DLD1 (cell line): Measurements from ENCODE around the gene HTT.

Source experiments
- in situ Hi-C: cut with HindIII; loops from 2 replicates; pipeline ENCODE4 v1.10.0; 2017; ENCODE audit warnings: low sequenced_read_pairs

Gene HTT

GRCh38 chr4:3243136-3243780 is 168.8 kb downstream of the HTT start:
- in situ Hi-C loops: loop anchor here (25.0 kb wide), 1 partner anchor 119 kb away; no protein-coding TSS in a partner anchor

DNA sequence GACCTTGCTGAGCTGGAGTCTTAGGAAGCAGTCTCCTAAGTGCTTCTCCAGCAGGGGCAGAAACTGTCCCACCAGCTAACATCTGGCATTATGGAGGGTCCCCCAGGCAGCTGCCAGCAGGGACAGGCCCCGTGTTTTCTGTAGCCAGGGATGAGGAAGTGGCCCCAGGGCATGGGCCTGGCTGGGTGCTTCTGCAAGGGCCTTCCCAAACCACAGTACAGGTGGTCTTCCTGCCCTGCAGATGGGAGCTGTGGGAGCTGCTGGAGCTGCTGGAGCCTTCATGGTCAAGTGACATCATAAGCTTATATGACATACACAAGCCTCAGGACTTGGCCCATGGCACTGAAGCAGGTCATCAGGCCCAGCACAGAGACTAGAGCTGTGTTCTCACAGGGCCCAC is 169.5 kb downstream of the HTT start:
- in situ Hi-C loops: loop anchor here (25.0 kb wide), 1 partner anchor 118 kb away; no protein-coding TSS in a partner anchor

DNA sequence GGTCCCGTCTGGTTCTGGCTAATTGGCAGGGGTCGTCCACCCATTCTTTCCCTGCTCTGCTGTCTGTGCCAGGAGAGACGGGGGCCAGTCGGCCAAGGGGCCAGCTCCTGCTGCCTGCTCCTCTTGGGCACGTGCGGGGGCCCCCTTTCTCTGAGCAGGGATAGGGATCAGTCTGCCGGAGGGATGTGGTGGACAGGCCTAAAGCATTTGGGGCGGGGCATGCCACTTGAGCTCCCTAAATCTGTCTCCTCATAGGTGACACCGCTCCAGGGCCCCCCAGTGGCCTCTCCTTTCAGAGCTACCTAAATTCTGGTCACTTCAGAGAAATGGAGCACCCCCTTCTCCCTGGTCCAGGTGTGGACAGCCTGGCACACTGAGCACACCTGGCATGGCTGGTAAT is 170.3 kb downstream of the HTT start:
- in situ Hi-C loops: loop anchor here (25.0 kb wide), 1 partner anchor 118 kb away; no protein-coding TSS in a partner anchor

DNA sequence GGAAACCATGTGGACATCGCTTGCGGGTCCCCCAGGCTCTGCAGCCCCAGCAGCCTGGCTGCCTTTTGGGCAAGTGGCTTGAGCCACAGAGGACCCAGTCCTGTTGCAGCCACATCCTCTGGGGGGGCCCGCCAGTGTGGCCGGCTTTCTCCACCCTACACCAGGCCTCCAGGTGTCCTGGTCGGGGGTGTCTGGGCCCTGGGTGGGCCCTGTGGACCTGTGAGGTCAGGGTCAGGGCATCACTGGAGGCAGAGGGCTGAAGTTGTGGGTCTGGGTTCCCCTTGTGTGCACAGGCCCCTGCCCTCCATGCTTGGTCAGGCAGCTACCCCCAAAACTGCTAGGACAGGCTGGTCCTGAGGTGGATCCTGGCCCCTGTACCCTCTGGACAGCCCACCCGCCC is 171.2 kb downstream of the HTT start:
- in situ Hi-C loops: loop anchor here (25.0 kb wide), 1 partner anchor 117 kb away; no protein-coding TSS in a partner anchor

DNA sequence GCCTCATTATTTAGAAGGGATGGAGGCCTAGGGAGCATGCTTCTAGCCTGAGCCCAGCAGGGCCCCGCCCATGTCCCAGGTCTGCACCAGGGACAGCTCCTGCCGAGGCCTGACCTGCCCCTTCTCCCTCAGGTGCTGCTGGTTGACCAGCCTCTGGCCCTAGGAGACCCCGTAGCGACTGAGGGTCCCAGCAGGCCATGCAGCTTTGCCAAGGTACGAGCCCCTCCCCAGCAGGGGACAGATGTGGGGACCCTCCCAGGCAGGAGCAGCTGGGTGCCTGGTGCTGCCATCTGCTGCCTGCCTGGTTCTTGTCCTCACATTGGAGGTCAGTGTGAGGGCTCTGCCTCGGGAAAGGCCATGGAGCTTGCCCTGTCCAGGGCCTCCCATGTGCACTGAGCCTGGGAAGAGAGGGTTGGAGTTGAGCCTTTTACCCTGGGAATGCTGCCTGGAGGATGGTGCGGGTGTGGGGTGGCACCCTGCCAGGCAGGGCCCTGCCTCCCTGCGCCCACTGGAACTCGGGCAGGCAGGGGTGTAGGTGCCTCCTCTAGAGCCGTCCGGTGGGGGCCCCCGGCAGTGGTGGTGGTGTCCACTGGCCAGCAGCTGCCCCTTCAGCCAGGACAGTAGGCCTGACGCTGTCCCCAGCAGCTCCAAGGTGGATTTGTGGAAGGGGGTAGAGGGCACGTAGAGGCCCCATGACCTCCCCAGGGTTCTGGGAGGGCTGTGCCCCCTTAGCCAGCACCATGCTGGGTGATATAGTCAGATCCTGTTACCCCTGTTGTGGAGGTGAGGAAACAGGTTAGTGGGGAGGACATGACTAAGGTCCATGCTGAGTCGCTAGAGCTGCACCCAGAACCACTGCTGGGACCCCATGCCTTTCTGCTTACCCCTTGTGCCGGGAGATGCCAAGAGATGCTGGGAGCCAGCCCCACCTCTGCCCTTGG is 172.2 kb downstream of the HTT start:
- in situ Hi-C loops: loop anchor here (25.0 kb wide), 1 partner anchor 116 kb away; no protein-coding TSS in a partner anchor

DNA sequence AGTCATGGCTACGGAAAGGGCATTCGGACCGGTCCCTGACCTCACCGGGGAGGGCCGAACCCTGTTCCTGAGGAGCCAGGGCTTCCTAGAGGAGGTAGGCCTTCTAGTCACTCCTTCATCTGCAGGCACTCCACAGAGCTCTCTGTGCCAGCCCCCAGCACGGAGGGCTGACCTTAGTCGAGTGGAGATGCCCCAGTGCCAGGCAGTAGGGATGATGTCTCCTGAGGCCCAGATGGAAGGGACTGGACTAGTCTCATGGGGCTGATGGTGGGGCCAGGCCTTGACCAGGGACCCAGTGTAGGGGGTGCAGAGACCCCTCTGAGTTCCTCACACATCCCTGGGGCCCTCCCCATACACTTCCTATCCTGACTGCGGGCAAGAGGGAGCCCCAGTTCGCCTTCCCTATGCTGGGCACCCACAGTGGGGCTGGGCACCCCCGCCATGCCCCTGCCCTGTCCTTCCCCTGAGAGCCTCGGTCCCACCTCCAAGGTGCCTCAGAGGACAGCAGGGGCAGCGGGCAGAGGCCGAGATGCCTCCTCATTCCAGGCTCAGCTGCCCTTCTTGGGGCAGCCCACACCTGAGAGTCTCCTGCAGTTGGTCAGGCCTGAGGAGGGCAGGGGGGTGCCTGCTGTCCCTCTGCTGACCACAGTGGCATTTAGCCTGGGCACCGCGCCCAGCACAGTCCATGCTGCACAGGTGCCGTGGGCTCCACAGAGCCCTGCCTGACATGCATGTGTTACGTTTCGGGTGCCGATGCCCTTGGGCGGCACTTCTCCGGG is 173.1 kb downstream of the HTT start:
- in situ Hi-C loops: loop anchor here (25.0 kb wide), 1 partner anchor 115 kb away; no protein-coding TSS in a partner anchor

- in situ Hi-C loops: loop anchor here (25.0 kb wide), 1 partner anchor 114 kb away; no protein-coding TSS in a partner anchor
These were observed 173.6 kb downstream of the HTT start for GRCh38 chr4:3248178-3248480.

GRCh38 chr4:3248811-3249661 is 174.6 kb downstream of the HTT start, which contains the start of gene MSANTD1:
TSS of gene MSANTD1 (plus strand) at chr4:3249159. CDS start at chr4:3249223, 64 bp downstream.
- in situ Hi-C loops: loop anchor here (25.0 kb wide), 1 partner anchor 113 kb away; no protein-coding TSS in a partner anchor

DNA sequence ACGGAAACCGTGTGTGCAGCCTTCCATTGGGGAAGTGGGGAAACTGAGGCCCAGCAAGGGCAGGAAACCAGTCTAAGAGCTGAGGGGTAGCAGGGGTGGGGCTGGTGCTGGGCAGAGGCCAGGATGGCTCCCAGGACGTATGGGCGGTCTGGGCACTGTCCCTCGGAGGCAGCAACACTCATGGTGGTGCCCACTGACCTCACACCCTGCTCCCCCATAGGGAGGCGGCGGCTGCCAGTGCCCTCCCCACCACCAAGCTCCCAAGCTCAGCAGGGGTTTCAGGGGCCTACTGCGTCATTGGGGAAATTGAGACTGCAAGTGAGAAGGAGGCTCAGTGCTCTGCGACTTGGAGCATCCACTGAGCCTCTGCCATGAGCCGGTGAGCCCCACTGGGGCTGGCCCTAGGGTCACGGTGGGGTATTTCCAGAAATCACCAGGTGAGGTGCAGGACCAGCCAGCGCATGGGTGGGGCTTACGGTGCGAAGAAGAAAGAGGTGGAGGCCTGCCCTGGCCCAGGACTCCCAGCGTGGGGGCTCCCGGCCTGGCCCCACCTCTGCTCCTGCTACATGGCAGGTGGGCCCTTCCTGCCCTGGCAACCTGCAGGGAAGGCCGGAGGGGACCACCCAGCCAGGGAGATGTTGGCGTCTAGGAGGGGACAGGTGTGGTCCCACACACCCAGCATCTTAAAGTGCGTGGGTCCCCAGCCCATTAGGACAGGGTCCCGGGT is 175.4 kb downstream of the HTT start:
- in situ Hi-C loops: loop anchor here (25.0 kb wide), 1 partner anchor 112 kb away; no protein-coding TSS in a partner anchor

DNA sequence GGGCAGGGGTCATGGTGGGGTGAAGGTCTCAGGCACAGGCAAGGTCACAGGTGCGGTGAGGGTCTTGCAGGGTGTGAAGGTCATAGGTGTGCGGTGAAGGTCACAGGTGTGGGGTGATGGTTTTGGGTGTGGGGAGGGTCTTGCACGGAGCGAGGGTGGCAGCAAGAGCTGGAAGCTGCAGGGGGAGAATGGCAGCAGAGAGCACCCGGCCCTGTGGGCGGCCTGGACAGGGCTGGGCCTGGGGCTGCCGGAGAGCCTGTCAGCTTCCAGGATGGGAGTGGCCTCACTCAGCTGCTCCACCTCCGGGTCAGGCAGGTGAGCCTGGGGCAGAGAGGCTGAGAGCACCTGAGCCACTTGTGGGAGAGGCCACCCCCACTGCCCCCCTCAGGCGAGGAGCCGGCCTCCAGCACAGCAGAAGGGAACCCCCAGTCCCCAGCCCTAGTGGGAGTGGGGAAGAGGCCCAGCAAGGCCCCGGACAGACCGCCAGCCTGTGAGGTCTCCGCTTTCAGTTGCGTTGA is 176.0 kb downstream of the HTT start:
- in situ Hi-C loops: no loop called here

DNA sequence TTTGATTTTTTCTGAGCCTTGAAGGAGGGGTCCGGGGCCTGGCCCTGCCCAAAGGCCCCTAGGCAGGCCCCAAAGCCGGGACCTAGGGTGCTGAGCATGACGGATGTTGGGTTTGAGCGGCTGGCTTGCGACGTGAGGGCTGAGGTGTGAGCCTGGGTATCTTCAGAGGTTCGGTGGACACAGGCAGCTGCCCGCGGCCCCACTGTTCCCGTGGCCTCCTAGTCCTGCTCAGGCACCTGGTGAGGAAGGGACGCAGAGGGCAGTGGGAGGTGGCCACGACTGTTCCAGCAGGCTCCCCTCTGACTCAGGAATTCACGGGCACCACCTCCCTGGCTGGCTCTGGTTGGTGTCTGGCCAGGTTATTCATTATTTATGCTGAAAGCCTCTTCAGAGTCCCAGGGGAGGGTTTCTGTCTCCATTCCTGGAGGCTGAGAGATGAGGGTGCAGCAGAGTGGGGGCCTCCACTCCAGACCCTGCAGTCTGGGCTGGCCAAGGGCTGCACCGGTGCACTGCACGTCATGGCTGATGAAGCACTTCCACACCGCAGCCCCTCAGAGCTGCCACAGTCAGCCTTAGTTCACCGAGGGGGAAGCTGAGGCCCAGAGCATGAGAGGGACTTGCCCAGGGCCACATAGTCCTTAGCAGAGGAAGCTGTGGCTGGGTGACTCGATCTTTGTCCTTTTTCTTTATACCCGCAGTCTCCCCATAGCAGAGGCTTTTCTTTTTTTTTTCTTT is 176.6 kb downstream of the HTT start:
- in situ Hi-C loops: no loop called here

DNA sequence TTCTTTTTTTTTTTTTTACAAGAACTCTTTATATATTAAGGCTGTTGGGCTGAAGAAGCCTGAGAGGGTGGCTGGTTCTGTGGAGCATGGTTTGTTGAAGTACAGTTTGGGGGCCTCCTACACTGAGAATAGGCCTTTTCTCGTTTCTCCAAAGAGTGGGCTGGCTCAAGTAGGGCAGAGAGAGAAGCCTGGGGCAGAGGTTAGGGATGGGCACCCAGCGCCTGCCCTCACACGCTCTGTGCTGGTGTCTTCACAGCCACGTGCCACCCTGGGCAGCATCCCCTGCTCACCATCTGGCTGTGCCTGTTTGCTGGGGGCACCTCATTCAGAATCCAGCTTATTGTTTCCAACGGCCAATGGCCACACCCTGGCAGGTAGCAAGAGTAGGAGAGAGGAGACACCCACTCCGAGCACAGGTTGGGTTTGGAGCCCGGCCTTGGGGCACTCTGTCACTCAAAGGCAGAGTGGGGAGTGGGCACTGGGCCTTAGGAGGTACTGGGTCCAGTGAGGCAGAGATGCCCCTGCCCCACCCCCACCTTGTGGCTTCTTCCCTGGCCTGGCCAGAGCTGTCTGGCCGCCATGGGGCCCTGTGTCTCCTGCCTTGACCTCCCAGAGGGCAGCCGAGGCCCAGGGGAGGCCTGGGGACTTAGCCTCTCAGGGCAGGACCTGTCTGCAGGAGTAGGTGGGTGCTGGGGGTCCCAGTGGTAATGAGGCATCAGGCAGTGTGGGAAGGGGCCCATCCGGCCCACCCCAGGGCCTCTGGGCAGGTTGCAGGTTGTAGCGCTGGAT is 177.4 kb downstream of the HTT start:
- in situ Hi-C loops: no loop called here

- in situ Hi-C loops: no loop called here
These were observed 178.0 kb downstream of the HTT start for GRCh38 chr4:3252480-3252828.

GRCh38 chr4:3252831-3253641 is 178.6 kb downstream of the HTT start:
- in situ Hi-C loops: no loop called here

- in situ Hi-C loops: no loop called here
These were observed 179.3 kb downstream of the HTT start for GRCh38 chr4:3253808-3254207.

DNA sequence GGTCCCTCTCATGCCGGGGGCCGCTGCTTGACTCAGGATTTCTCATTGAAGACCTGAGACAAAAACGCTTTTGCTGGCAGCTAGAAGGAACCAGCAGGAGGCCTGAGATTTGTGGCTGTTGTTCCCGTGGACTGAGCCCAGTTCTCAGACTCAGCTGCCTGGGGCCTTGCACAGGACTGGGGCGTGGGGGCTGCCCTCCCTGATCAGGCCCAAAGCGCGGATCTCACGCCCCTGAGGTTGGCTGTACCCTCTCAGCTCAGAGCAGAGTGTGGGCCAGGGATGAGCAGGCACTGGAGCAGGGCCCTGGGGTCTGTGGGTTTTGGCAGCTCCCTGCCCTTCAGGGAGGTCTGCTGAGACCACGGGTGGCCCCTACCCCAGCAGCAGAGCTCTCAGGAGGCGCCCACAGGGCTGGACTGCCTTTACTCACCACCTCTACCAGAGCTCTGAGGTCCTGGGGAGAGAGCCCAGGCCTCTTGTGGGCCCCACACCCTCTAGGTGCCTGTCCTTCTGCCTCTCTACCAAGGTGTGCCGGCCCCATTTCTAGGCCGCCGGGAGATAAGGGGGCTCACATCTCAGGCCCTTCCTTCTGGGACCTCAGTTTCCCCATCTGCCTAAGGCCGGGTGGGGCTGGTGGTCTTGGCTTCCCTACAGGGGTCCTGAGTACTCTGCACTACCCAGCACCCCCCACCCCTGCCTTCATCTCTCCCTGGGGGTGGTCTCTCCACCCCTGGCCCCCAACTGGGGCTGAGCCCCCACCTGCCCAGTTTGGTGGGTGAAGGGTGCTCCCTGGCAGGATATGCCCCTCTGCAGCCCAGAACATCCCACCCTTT is 180.0 kb downstream of the HTT start:
- in situ Hi-C loops: no loop called here
